ENCODE results near the gene BRF1.

The BRF1 gene

GRCh38 chr14:105255021-105255507 lies 45.7 kb downstream of the BRF1 start:
- Histone ChIP-seq H3K9me3 (no peaks in the 10 kb centered on the region), H3K27me3 (no peaks in the 10 kb centered on the region), H3K4me1 (no peaks in the 10 kb centered on the region), H3K4me3 (ENCODE audit: low read depth, low read length) (no peak overlapping the region), H3K36me3 (peaks cover 20% of the 10 kb centered on the region)
- no peak for DNase-seq
- TF ChIP-seq CTCF (IDR thresholded peaks at IDR 0.05; ENCODE audit: low read depth, low read length) = no peak

GRCh38 chr14:105253329-105253682 lies 47.5 kb downstream of the BRF1 start:
- no peak for TF ChIP-seq CTCF (IDR thresholded peaks at IDR 0.05; ENCODE audit: low read depth, low read length)
- H3K9me3 ChIP-seq = no peaks in the 10 kb centered on the region
- no peaks in the 10 kb centered on the region for H3K27me3 ChIP-seq
- H3K4me3 ChIP-seq (ENCODE audit: low read depth, low read length) = no peak overlapping the region
- DNase-seq = no peak
- peaks cover 31% of the 10 kb centered on the region for H3K36me3 ChIP-seq
- H3K4me1 ChIP-seq = no peaks in the 10 kb centered on the region

GRCh38 chr14:105252552-105253328 lies 48.1 kb downstream of the BRF1 start:
- no peak for DNase-seq
- Histone ChIP-seq H3K9me3 (no peaks in the 10 kb centered on the region), H3K36me3 (peaks cover 31% of the 10 kb centered on the region), H3K4me1 (no peaks in the 10 kb centered on the region), H3K4me3 (ENCODE audit: low read depth, low read length) (no peak overlapping the region), H3K27me3 (no peaks in the 10 kb centered on the region)
- TF ChIP-seq CTCF (IDR thresholded peaks at IDR 0.05; ENCODE audit: low read depth, low read length) = no peak

GRCh38 chr14:105251920-105252319 lies 48.9 kb downstream of the BRF1 start:
- Histone ChIP-seq H3K36me3 (peaks cover 38% of the 10 kb centered on the region), H3K9me3 (no peaks in the 10 kb centered on the region), H3K4me3 (ENCODE audit: low read depth, low read length) (no peak overlapping the region), H3K4me1 (no peaks in the 10 kb centered on the region), H3K27me3 (no peaks in the 10 kb centered on the region)
- DNase-seq = peak; percentile 1
- no peak for TF ChIP-seq CTCF (IDR thresholded peaks at IDR 0.05; ENCODE audit: low read depth, low read length)

GRCh38 chr14:105250986-105251385 lies 49.8 kb downstream of the BRF1 start:
- no peak for TF ChIP-seq CTCF (IDR thresholded peaks at IDR 0.05; ENCODE audit: low read depth, low read length)
- peaks cover 36% of the 10 kb centered on the region for H3K36me3 ChIP-seq
- no peaks in the 10 kb centered on the region for H3K4me1 ChIP-seq
- no peaks in the 10 kb centered on the region for H3K9me3 ChIP-seq
- H3K27me3 ChIP-seq = no peaks in the 10 kb centered on the region
- no peak overlapping the region for H3K4me3 ChIP-seq (ENCODE audit: low read depth, low read length)
- DNase-seq = no peak

GRCh38 chr14:105250008-105250366 lies 50.8 kb downstream of the BRF1 start:
- peaks cover 41% of the 10 kb centered on the region for H3K36me3 ChIP-seq
- TF ChIP-seq CTCF (IDR thresholded peaks at IDR 0.05; ENCODE audit: low read depth, low read length) = no peak
- H3K4me3 ChIP-seq (ENCODE audit: low read depth, low read length) = no peak overlapping the region

More at GRCh38 chr14:105250008-105250366, 50.8 kb downstream of the BRF1 start:
- no peaks in the 10 kb centered on the region for H3K9me3 ChIP-seq
- no peaks in the 10 kb centered on the region for H3K4me1 ChIP-seq
- no peak for DNase-seq
- H3K27me3 ChIP-seq = no peaks in the 10 kb centered on the region
